HepG2 (cell line): ENCODE results near the gene APOA1. TPM values are rescaled to one million over a fixed set of nuclear protein-coding genes. Genes with fewer than 3 reads are reported as not detected.

Experiments
- BCL6 ChIP-seq: IDR thresholded peaks from 2 replicates; pipeline ENCODE4 v1.6.1; 2016; ENCODE audit warnings: missing genetic modification reagents, missing compliant biosample characterization
- CREM ChIP-seq, 2 experiments: sonication (generic) in 1 of 2; formaldehyde crosslinking in 1 of 2; IDR thresholded peaks; 2 replicates each; pipeline versions ENCODE4 v1.4.0 to v1.6.1; 2016 to 2020; ENCODE audit warnings: antibody characterized with exemption in 1 of 2, mild to moderate bottlenecking in 1 of 2, missing genetic modification reagents in 1 of 2
- HDAC6 ChIP-seq: fragments of 200-600 bp; sonication (generic); IDR thresholded peaks from 2 replicates; pipeline ENCODE4 v1.7.0; 2017; ENCODE audit warnings: mild to moderate bottlenecking, antibody characterized with exemption, low read length, low read depth
- ISX ChIP-seq: sonication (generic); formaldehyde crosslinking; conservative IDR thresholded peaks from 2 replicates; pipeline ENCODE4 v1.5.0; 2020; ENCODE audit warnings: missing genetic modification reagents
- MED1 ChIP-seq: sonication (generic); formaldehyde crosslinking; IDR thresholded peaks from 2 replicates; pipeline ENCODE4 v1.4.0; 2020; ENCODE audit warnings: missing genetic modification reagents
- NBN ChIP-seq: fragments of 450-650 bp; conservative IDR thresholded peaks from 2 replicates; pipeline ENCODE4 v1.6.1; 2017
- NCOA2 ChIP-seq: sonication (generic); formaldehyde crosslinking; IDR thresholded peaks from 2 replicates; pipeline ENCODE4 v1.8.0; 2022; ENCODE audit warnings: inconsistent platforms
- NONO ChIP-seq, 2 experiments: fragments of 450-650 bp in 1 of 2; sonication (generic) in 1 of 2; formaldehyde crosslinking in 1 of 2; IDR thresholded peaks in 1 of 2; conservative IDR thresholded peaks in 1 of 2; 2 replicates each; pipeline versions ENCODE4 v1.6.1 to v1.8.0; 2017 to 2022; ENCODE audit warnings: mild to moderate bottlenecking in 1 of 2, missing genetic modification reagents in 1 of 2, moderate library complexity in 1 of 2
- PHB2 ChIP-seq: fragments of 450-650 bp; IDR thresholded peaks from 2 replicates; pipeline ENCODE4 v1.6.1; 2018; ENCODE audit not compliant: partially characterized antibody
- PRPF4 ChIP-seq: fragments of 200-400 bp; formaldehyde crosslinking; IDR thresholded peaks from 2 replicates; pipeline ENCODE4 v1.6.1; 2016; ENCODE audit warnings: low read length, low read depth; ENCODE audit not compliant: poor library complexity, severe bottlenecking
- RFX1 ChIP-seq: fragments of 450-650 bp; IDR thresholded peaks from 2 replicates; pipeline ENCODE4 v1.6.1; 2017
- SOX13 ChIP-seq, 3 experiments: fragments of 450-650 bp in 1 of 3; sonication (generic) in 1 of 3; formaldehyde crosslinking in 1 of 3; IDR thresholded peaks in 2 of 3; conservative IDR thresholded peaks in 1 of 3; 2 replicates each; pipeline versions ENCODE4 v1.5.0 to v1.6.1; 2016 to 2020; ENCODE audit warnings: antibody characterized with exemption in 1 of 3, mild to moderate bottlenecking in 1 of 3, missing compliant biosample characterization in 1 of 3, missing genetic modification reagents in 1 of 3, moderate library complexity in 1 of 3
- TCF7 ChIP-seq: sonication (generic); IDR thresholded peaks from 2 replicates; pipeline ENCODE4 v1.6.1; 2016; ENCODE audit warnings: antibody characterized with exemption, low read depth
- ZFP37 ChIP-seq: sonication (generic); formaldehyde crosslinking; IDR thresholded peaks from 2 replicates; pipeline ENCODE4 v1.4.0; 2020; ENCODE audit warnings: missing genetic modification reagents, borderline replicate concordance
- ZNF136 ChIP-seq: sonication (generic); formaldehyde crosslinking; IDR thresholded peaks from 2 replicates; pipeline ENCODE4 v1.8.1; 2022; ENCODE audit warnings: low read depth, mild to moderate bottlenecking, moderate library complexity, missing genetic modification reagents
- ZNF567 ChIP-seq: sonication (generic); formaldehyde crosslinking; IDR thresholded peaks from 2 replicates; pipeline ENCODE4 v1.8.1; 2023; ENCODE audit warnings: mild to moderate bottlenecking, missing genetic modification reagents, borderline replicate concordance
- ZNF749 ChIP-seq: sonication (generic); formaldehyde crosslinking; IDR thresholded peaks from 2 replicates; pipeline ENCODE4 v1.8.0; 2022; ENCODE audit warnings: mild to moderate bottlenecking, missing genetic modification reagents, moderate library complexity, borderline replicate concordance
- ZSCAN20 ChIP-seq: sonication (generic); formaldehyde crosslinking; IDR thresholded peaks from 2 replicates; pipeline ENCODE4 v1.4.0; 2020; ENCODE audit warnings: missing genetic modification reagents, mild to moderate bottlenecking, borderline replicate concordance
- ZSCAN30 ChIP-seq: sonication (generic); formaldehyde crosslinking; IDR thresholded peaks from 2 replicates; pipeline ENCODE4 v1.5.0; 2020; ENCODE audit warnings: mild to moderate bottlenecking, missing genetic modification reagents
- ZSCAN31 ChIP-seq: sonication (generic); formaldehyde crosslinking; IDR thresholded peaks from 2 replicates; pipeline ENCODE4 v1.5.0; 2020; ENCODE audit warnings: low read depth, mild to moderate bottlenecking, missing genetic modification reagents
- polyA plus RNA-seq, 8 experiments: library from polyadenylated mRNA; depleted of rRNA in 3 of 8; stranded (reverse) in 7 of 8; unstranded in 1 of 8; fragments of >200 nt; fragmentation: Illumina TruSeq in 4 of 8; extraction: Trizol in 4 of 8; gene quantifications; 2 replicates each; pipeline versions ENCODE4 v1.2.1 to v1.2.3, GENCODE V29; 2011 to 2016; ENCODE audit warnings: low read depth in 4 of 8, missing spikeins in 1 of 8, mixed read lengths in 1 of 8; ENCODE audit not compliant: insufficient read depth in 1 of 8
- total RNA-seq, 5 experiments: library from RNA; depleted of rRNA; stranded (reverse); fragments of >200 nt; fragmentation: Illumina TruSeq; extraction: Trizol; gene quantifications; 2 replicates each; pipeline ENCODE4 v1.2.3, GENCODE V29; 2016; ENCODE audit warnings: low read depth in 1 of 5
- TF ChIP-seq, protein P1 (sequence below): sonication (generic); formaldehyde crosslinking; IDR thresholded peaks from 2 replicates; pipeline ENCODE4 v1.9.0; 2021; ENCODE audit warnings: missing genetic modification reagents, mild to moderate bottlenecking, borderline replicate concordance
- TF ChIP-seq, protein P2 (sequence below): sonication (generic); formaldehyde crosslinking; IDR thresholded peaks from 2 replicates; pipeline ENCODE4 v1.5.1; 2020; ENCODE audit warnings: missing genetic modification reagents, mild to moderate bottlenecking, borderline replicate concordance
- TF ChIP-seq, protein P3 (sequence below): sonication (generic); formaldehyde crosslinking; conservative IDR thresholded peaks from 2 replicates; pipeline ENCODE4 v1.8.0; 2022; ENCODE audit warnings: mild to moderate bottlenecking, moderate library complexity, missing genetic modification reagents
- TF ChIP-seq, protein P4 (sequence below): IDR thresholded peaks from 2 replicates; pipeline ENCODE4 v1.6.1; 2016; ENCODE audit warnings: missing genetic modification reagents, missing compliant biosample characterization

Gene APOA1
- total and polyA plus RNA-seq, 2 of the 13 experiments (the other 11 are each of a cell fraction or from before 2014, with no cell fraction given), result 1,973 to 5,485 TPM

DNA sequence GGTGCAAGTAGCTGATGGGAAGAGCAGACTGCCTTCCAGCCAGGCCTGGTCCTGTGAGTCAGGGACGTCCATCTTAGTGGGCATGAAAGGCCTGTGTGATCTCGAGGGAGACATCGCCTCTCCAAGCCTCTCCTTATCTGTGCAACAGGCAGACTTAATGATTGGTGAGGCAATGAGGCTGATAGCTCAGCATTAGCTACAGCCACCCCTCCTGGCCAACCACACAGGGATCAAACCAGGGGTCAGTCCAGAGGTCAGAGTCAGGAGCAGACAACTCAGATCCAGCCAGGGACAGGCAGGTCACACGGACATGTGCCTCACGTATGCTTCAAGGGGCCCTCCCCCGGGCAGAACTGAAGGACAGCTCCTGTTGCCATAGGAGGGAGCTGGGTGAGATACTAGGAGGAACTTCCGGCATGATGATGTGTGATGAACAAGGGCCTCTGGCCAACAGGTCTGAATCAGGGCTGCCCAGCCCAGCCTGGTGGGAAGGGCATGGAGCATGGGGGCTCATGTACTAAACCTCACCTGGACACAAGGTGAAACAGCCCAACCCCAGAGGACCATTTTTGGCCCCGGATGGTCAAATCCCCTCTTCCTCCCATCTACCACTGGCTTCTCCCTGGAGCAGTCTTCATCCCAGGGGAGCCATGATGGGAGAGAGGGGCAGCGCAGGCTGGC is 10.5 kb downstream of the APOA1 start (continued):
- TF ChIP-seq NCOA2 (CRISPR knock-in tag) (peak; percentile 88), HDAC6 (no peak), PRPF4 (no peak), MED1 (CRISPR knock-in tag) (peak; percentile 99), ZNF749 (CRISPR knock-in tag) (peak; percentile 83), ZSCAN20 (no peak), BCL6 (CRISPR knock-in tag) (peak; percentile 83), ISX (CRISPR knock-in tag) (0 out of 2 replicates have a peak, but pooled peaks have one; percentile 66), NONO (IDR thresholded peaks at IDR 0.05) (no peak), NONO (CRISPR knock-in tag; conservative IDR thresholded peaks at IDR 0.05) (peak; percentile 92), CREM (IDR thresholded peaks at IDR 0.05) (peak; percentile 79), CREM (CRISPR knock-in tag; IDR thresholded peaks at IDR 0.05) (no peak), NBN (no peak), PHB2 (no peak), ZNF567 (CRISPR knock-in tag) (peak; percentile 79; the same call in 1 of the 2 replicates), ZSCAN31 (CRISPR knock-in tag) (peak; percentile 42; the same call in 1 of the 2 replicates), ZSCAN30 (CRISPR knock-in tag) (no peak), ZFP37 (no peak), ZNF136 (CRISPR knock-in tag) (no peak), SOX13 (IDR thresholded peaks at IDR 0.05) (no peak; the same call in 1 of the 2 replicates), SOX13 (CRISPR knock-in tag; conservative IDR thresholded peaks at IDR 0.05 in 1 of 2, IDR thresholded peaks at IDR 0.05 in 1 of 2) (peak in 1 of 2 experiments; percentile 86; a peak in 2 of 4 replicates), RFX1 (peak; percentile 60; the same call in 1 of the 2 replicates), TCF7 (peak; percentile 48)
- TF ChIP-seq, protein P1, sequence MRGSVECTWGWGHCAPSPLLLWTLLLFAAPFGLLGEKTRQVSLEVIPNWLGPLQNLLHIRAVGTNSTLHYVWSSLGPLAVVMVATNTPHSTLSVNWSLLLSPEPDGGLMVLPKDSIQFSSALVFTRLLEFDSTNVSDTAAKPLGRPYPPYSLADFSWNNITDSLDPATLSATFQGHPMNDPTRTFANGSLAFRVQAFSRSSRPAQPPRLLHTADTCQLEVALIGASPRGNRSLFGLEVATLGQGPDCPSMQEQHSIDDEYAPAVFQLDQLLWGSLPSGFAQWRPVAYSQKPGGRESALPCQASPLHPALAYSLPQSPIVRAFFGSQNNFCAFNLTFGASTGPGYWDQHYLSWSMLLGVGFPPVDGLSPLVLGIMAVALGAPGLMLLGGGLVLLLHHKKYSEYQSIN, result no peak
- TF ChIP-seq, protein P2, sequence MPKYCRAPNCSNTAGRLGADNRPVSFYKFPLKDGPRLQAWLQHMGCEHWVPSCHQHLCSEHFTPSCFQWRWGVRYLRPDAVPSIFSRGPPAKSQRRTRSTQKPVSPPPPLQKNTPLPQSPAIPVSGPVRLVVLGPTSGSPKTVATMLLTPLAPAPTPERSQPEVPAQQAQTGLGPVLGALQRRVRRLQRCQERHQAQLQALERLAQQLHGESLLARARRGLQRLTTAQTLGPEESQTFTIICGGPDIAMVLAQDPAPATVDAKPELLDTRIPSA (CRISPR knock-in tag), result no peak
- TF ChIP-seq, protein P3, sequence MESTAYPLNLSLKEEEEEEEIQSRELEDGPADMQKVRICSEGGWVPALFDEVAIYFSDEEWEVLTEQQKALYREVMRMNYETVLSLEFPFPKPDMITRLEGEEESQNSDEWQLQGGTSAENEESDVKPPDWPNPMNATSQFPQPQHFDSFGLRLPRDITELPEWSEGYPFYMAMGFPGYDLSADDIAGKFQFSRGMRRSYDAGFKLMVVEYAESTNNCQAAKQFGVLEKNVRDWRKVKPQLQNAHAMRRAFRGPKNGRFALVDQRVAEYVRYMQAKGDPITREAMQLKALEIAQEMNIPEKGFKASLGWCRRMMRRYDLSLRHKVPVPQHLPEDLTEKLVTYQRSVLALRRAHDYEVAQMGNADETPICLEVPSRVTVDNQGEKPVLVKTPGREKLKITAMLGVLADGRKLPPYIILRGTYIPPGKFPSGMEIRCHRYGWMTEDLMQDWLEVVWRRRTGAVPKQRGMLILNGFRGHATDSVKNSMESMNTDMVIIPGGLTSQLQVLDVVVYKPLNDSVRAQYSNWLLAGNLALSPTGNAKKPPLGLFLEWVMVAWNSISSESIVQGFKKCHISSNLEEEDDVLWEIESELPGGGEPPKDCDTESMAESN, result peak; percentile 62; the same call in 1 of the 2 replicates
- TF ChIP-seq, protein P4, sequence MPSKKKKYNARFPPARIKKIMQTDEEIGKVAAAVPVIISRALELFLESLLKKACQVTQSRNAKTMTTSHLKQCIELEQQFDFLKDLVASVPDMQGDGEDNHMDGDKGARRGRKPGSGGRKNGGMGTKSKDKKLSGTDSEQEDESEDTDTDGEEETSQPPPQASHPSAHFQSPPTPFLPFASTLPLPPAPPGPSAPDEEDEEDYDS (CRISPR knock-in tag), result peak; percentile 78
